Type B pancreatic cell (in vitro differentiated cells): ENCODE results near the gene ABCG8. TPM values are rescaled to one million over a fixed set of nuclear protein-coding genes. Genes with fewer than 3 reads are reported as not detected.

Experiments used
- DNase-seq: peaks from one replicate; pipeline ENCODE4 v3.0.0; 2021; ENCODE audit warnings: mixed read lengths; ENCODE audit not compliant: unreplicated experiment; ENCODE audit errors: extremely low spot score
- H3K27ac Mint-ChIP-seq: 2 replicates; pipeline ENCODE4 v1.8.0; 2021; ENCODE audit warnings: mild to moderate bottlenecking, mixed read lengths
- H3K27me3 Mint-ChIP-seq: 2 replicates; pipeline ENCODE4 v1.8.0; 2021; ENCODE audit warnings: mixed read lengths
- H3K36me3 Mint-ChIP-seq: 2 replicates; pipeline ENCODE4 v1.8.0; 2021; ENCODE audit warnings: mixed read lengths
- H3K4me1 Mint-ChIP-seq: one replicate; pipeline ENCODE4 v1.8.0; 2021; ENCODE audit warnings: mixed read lengths; ENCODE audit not compliant: unreplicated experiment
- H3K4me3 Mint-ChIP-seq: 2 replicates; pipeline ENCODE4 v1.8.0; 2021; ENCODE audit warnings: mild to moderate bottlenecking, mixed read lengths
- H3K9me3 Mint-ChIP-seq: 2 replicates; pipeline ENCODE4 v1.8.0; 2021; ENCODE audit warnings: mixed read lengths
- CTCF ChIP-seq: fragments of 200-600 bp; sonication (generic); conservative IDR thresholded peaks from 2 replicates; pipeline ENCODE4 v1.5.0; 2021; ENCODE audit warnings: antibody characterized with exemption, mild to moderate bottlenecking
- total RNA-seq: library from RNA; stranded (reverse); gene quantifications from 2 replicates; pipeline ENCODE4 v1.2.1, GENCODE V29; 2021; ENCODE audit warnings: low replicate concordance

Gene ABCG8
- total RNA-seq, 1 donor from 2014 or later: not detected

GRCh38 chr2:43845181-43845580, 6.4 kb downstream of the ABCG8 start:
- H3K36me3 Mint-ChIP-seq: no peaks in the 10 kb centered on the region
- TF ChIP-seq CTCF: no peak
- H3K27ac Mint-ChIP-seq: no peak overlapping the region
- DNase-seq: no peak
- no peak overlapping the region for H3K4me3 Mint-ChIP-seq
- no peaks in the 10 kb centered on the region for H3K4me1 Mint-ChIP-seq
- H3K9me3 Mint-ChIP-seq: no peaks in the 10 kb centered on the region
- no peaks in the 10 kb centered on the region for H3K27me3 Mint-ChIP-seq

- Mint-ChIP-seq H3K9me3 (no peaks in the 10 kb centered on the region), H3K27ac (no peak overlapping the region), H3K27me3 (peaks cover 2% of the 10 kb centered on the region), H3K4me1 (no peaks in the 10 kb centered on the region), H3K4me3 (no peak overlapping the region), H3K36me3 (no peaks in the 10 kb centered on the region)
- TF ChIP-seq CTCF: no peak
- no peak for DNase-seq
Measured at GRCh38 chr2:43846140-43846793, 7.5 kb downstream of the ABCG8 start.

GRCh38 chr2:43848214-43848613, 9.4 kb downstream of the ABCG8 start:
- no peaks in the 10 kb centered on the region for H3K36me3 Mint-ChIP-seq
- no peak for TF ChIP-seq CTCF
- H3K9me3 Mint-ChIP-seq: no peaks in the 10 kb centered on the region
- no peaks in the 10 kb centered on the region for H3K4me1 Mint-ChIP-seq
- H3K27ac Mint-ChIP-seq: no peak overlapping the region
- peaks cover 2% of the 10 kb centered on the region for H3K27me3 Mint-ChIP-seq
- no peak overlapping the region for H3K4me3 Mint-ChIP-seq
- DNase-seq: no peak

GRCh38 chr2:43851011-43851980, 12.5 kb downstream of the ABCG8 start:
- Mint-ChIP-seq H3K36me3 (no peaks in the 10 kb centered on the region), H3K4me3 (no peak overlapping the region), H3K4me1 (no peaks in the 10 kb centered on the region), H3K27ac (no peak overlapping the region), H3K9me3 (no peaks in the 10 kb centered on the region), H3K27me3 (peaks cover 16% of the 10 kb centered on the region)
- no peak for TF ChIP-seq CTCF
- peak; percentile 62 for DNase-seq

- Mint-ChIP-seq H3K9me3 (no peaks in the 10 kb centered on the region), H3K4me3 (no peak overlapping the region), H3K36me3 (no peaks in the 10 kb centered on the region), H3K4me1 (no peaks in the 10 kb centered on the region), H3K27ac (no peak overlapping the region), H3K27me3 (peaks cover 26% of the 10 kb centered on the region)
- no peak for TF ChIP-seq CTCF
- peak; percentile 57 for DNase-seq
Measured at GRCh38 chr2:43852196-43852730, 13.5 kb downstream of the ABCG8 start.
